ENCODE results near the gene ABI3.

The ABI3 gene

GRCh38 chr17:49239963-49240362 is 29.5 kb downstream of the ABI3 start:
- TF ChIP-seq SPI1 (IDR thresholded peaks at IDR 0.05; ENCODE audit: borderline replicate concordance, low read depth): no peak
- TF ChIP-seq GABPA (IDR thresholded peaks at IDR 0.05; ENCODE audit: low read depth): no peak
- TF ChIP-seq CTCF (IDR thresholded peaks at IDR 0.05; ENCODE audit: insufficient read depth, low read length): no peak
- H3K4me3 ChIP-seq (replicated peaks; ENCODE audit: insufficient read depth, low read length): no peak overlapping the region
- H3K27me3 ChIP-seq (ENCODE audit: insufficient read depth, poor library complexity, severe bottlenecking): no peaks in the 10 kb centered on the region
- no peak for DNase-seq (ENCODE audit: low read depth in 1 of 2, low spot score in 1 of 2)
- H3K27ac ChIP-seq (replicated peaks): no peak overlapping the region

GRCh38 chr17:49240619-49241018 is 30.1 kb downstream of the ABI3 start:
- no peak for DNase-seq (ENCODE audit: low read depth in 1 of 2, low spot score in 1 of 2)
- H3K27ac ChIP-seq (replicated peaks): no peak overlapping the region
- no peak for TF ChIP-seq POLR2AphosphoS5 (IDR thresholded peaks at IDR 0.05; ENCODE audit: low read depth)
- no peak for TF ChIP-seq SPI1 (IDR thresholded peaks at IDR 0.05; ENCODE audit: borderline replicate concordance, low read depth)
- no peak for TF ChIP-seq REST (IDR thresholded peaks at IDR 0.05; ENCODE audit: insufficient replicate concordance, low read depth)
- no peak for TF ChIP-seq CTCF (IDR thresholded peaks at IDR 0.05; ENCODE audit: insufficient read depth, low read length)
- TF ChIP-seq GABPA (IDR thresholded peaks at IDR 0.05; ENCODE audit: low read depth): no peak
- no peaks in the 10 kb centered on the region for H3K27me3 ChIP-seq (ENCODE audit: insufficient read depth, poor library complexity, severe bottlenecking)
- no peak overlapping the region for H3K4me3 ChIP-seq (replicated peaks; ENCODE audit: insufficient read depth, low read length)

GRCh38 chr17:49241040-49241439 is 30.5 kb downstream of the ABI3 start:
- DNase-seq (ENCODE audit: low read depth in 1 of 2, low spot score in 1 of 2): no peak
- TF ChIP-seq CTCF (IDR thresholded peaks at IDR 0.05; ENCODE audit: insufficient read depth, low read length) (no peak), POLR2AphosphoS5 (IDR thresholded peaks at IDR 0.05; ENCODE audit: low read depth) (no peak), REST (IDR thresholded peaks at IDR 0.05; ENCODE audit: insufficient replicate concordance, low read depth) (no peak), GABPA (IDR thresholded peaks at IDR 0.05; ENCODE audit: low read depth) (no peak), SPI1 (IDR thresholded peaks at IDR 0.05; ENCODE audit: borderline replicate concordance, low read depth) (no peak)
- Histone ChIP-seq H3K27me3 (ENCODE audit: insufficient read depth, poor library complexity, severe bottlenecking) (no peaks in the 10 kb centered on the region), H3K27ac (replicated peaks) (no peak overlapping the region), H3K4me3 (replicated peaks; ENCODE audit: insufficient read depth, low read length) (no peak overlapping the region)

GRCh38 chr17:49241692-49242397 is 31.3 kb downstream of the ABI3 start:
- no peaks in the 10 kb centered on the region for H3K27me3 ChIP-seq (ENCODE audit: insufficient read depth, poor library complexity, severe bottlenecking)
- no peak overlapping the region for H3K27ac ChIP-seq (replicated peaks)
- H3K4me3 ChIP-seq (replicated peaks; ENCODE audit: insufficient read depth, low read length): no peak overlapping the region
- TF ChIP-seq REST (IDR thresholded peaks at IDR 0.05; ENCODE audit: insufficient replicate concordance, low read depth): no peak
- TF ChIP-seq POLR2AphosphoS5 (IDR thresholded peaks at IDR 0.05; ENCODE audit: low read depth): no peak
- TF ChIP-seq CTCF (IDR thresholded peaks at IDR 0.05; ENCODE audit: insufficient read depth, low read length): no peak
- no peak for TF ChIP-seq SPI1 (IDR thresholded peaks at IDR 0.05; ENCODE audit: borderline replicate concordance, low read depth)
- no peak for TF ChIP-seq GABPA (IDR thresholded peaks at IDR 0.05; ENCODE audit: low read depth)
- DNase-seq (ENCODE audit: low read depth in 1 of 2, low spot score in 1 of 2): no peak
